H7 (cell line): ENCODE measurements around the gene CA9. TPM values are rescaled to one million over a fixed set of nuclear protein-coding genes. Genes with fewer than 3 reads are reported as not detected.
A peak's percentile ranks its signal among the peaks of the same experiment; 100 is the strongest.

Experiments used
- DNase-seq: peaks from one replicate; pipeline ENCODE4 v3.0.0; 2012
- H3K27me3 ChIP-seq: 2 replicates; pipeline ENCODE4 v1.6.0; 2011; ENCODE audit warnings: mild to moderate bottlenecking, low read length; ENCODE audit not compliant: control insufficient read depth, insufficient read depth
- H3K36me3 ChIP-seq: replicated peaks from 2 replicates; pipeline ENCODE4 v1.5.1; 2011; ENCODE audit warnings: low read length; ENCODE audit not compliant: control insufficient read depth, insufficient read depth
- H3K4me3 ChIP-seq: 2 replicates; pipeline ENCODE4 v1.5.1; 2011; ENCODE audit warnings: low read depth, mild to moderate bottlenecking, control low read depth, low read length, moderate library complexity; ENCODE audit not compliant: insufficient read depth
- total RNA-seq: library from RNA; depleted of rRNA; stranded (reverse); fragments of >200 nt; shearing (Covaris generic); gene quantifications from 2 replicates; pipeline ENCODE4 v1.2.3, GENCODE V29; 2014

The CA9 gene
- total RNA-seq, 1 experiment from 2014 or later: not detected

- DNase-seq: peak; percentile 95
- no peaks in the 10 kb centered on the region for H3K27me3 ChIP-seq
- peaks cover 21% of the 10 kb centered on the region for H3K36me3 ChIP-seq
- peak within 1 kb of the TSS; percentile 92 for H3K4me3 ChIP-seq
These were observed 16.0 kb downstream of the CA9 start, which contains the start of gene TPM2 for GRCh38 chr9:35689542-35690293. Gene TPM2, minus strand, starts transcription at chr9:35689925. Its CDS starts 108 bp downstream, at chr9:35689817.

- no peaks in the 10 kb centered on the region for H3K27me3 ChIP-seq
- H3K4me3 ChIP-seq: peak overlapping the region; percentile 92
- peaks cover 15% of the 10 kb centered on the region for H3K36me3 ChIP-seq
- DNase-seq: no peak
These were observed 16.5 kb downstream of the CA9 start for GRCh38 chr9:35690294-35690613.

- H3K4me3 ChIP-seq: peak overlapping the region; percentile 92
- DNase-seq: peak; percentile 93
- peaks cover 11% of the 10 kb centered on the region for H3K36me3 ChIP-seq
- H3K27me3 ChIP-seq: no peaks in the 10 kb centered on the region
These were observed 17.0 kb downstream of the CA9 start for GRCh38 chr9:35690614-35691333.

- DNase-seq: no peak
- peaks cover 10% of the 10 kb centered on the region for H3K36me3 ChIP-seq
- H3K4me3 ChIP-seq: peak overlapping the region; percentile 92
- H3K27me3 ChIP-seq: no peaks in the 10 kb centered on the region
These were observed 17.6 kb downstream of the CA9 start for GRCh38 chr9:35691334-35691650.

- H3K4me3 ChIP-seq: no peak overlapping the region
These were observed 18.1 kb downstream of the CA9 start for GRCh38 chr9:35691757-35692301.

GRCh38 chr9:35695943-35696401 is 22.2 kb downstream of the CA9 start:
- no peak for DNase-seq
- peaks cover 33% of the 10 kb centered on the region for H3K36me3 ChIP-seq
- H3K4me3 ChIP-seq: no peak overlapping the region
- no peaks in the 10 kb centered on the region for H3K27me3 ChIP-seq

More at GRCh38 chr9:35691757-35692301, 18.1 kb downstream of the CA9 start:
- peak; percentile 66 for DNase-seq
- H3K36me3 ChIP-seq: peaks cover 9% of the 10 kb centered on the region
- H3K27me3 ChIP-seq: no peaks in the 10 kb centered on the region

- H3K27me3 ChIP-seq: no peaks in the 10 kb centered on the region
- peak; percentile 92 for DNase-seq
- peaks cover 38% of the 10 kb centered on the region for H3K36me3 ChIP-seq
- H3K4me3 ChIP-seq: no peak overlapping the region
These were observed 22.9 kb downstream of the CA9 start for GRCh38 chr9:35696520-35697215.

- no peak for DNase-seq
- Histone ChIP-seq H3K27me3 (no peaks in the 10 kb centered on the region), H3K4me3 (no peak overlapping the region), H3K36me3 (peaks cover 44% of the 10 kb centered on the region)
These were observed 23.8 kb downstream of the CA9 start for GRCh38 chr9:35697486-35697885.

- peaks cover 49% of the 10 kb centered on the region for H3K36me3 ChIP-seq
- no peak for DNase-seq
These were observed 24.5 kb downstream of the CA9 start for GRCh38 chr9:35698231-35698630.

GRCh38 chr9:35700031-35700430 is 26.3 kb downstream of the CA9 start:
- DNase-seq: no peak
- peaks cover 65% of the 10 kb centered on the region for H3K36me3 ChIP-seq

More at GRCh38 chr9:35698231-35698630, 24.5 kb downstream of the CA9 start:
- Histone ChIP-seq H3K27me3 (no peaks in the 10 kb centered on the region), H3K4me3 (no peak overlapping the region)

GRCh38 chr9:35700942-35701341 is 27.2 kb downstream of the CA9 start:
- H3K4me3 ChIP-seq: no peak overlapping the region
- peaks cover 74% of the 10 kb centered on the region for H3K36me3 ChIP-seq
- no peaks in the 10 kb centered on the region for H3K27me3 ChIP-seq
- no peak for DNase-seq

More at GRCh38 chr9:35700031-35700430, 26.3 kb downstream of the CA9 start:
- Histone ChIP-seq H3K27me3 (no peaks in the 10 kb centered on the region), H3K4me3 (no peak overlapping the region)

GRCh38 chr9:35702696-35703095 is 29.0 kb downstream of the CA9 start:
- Histone ChIP-seq H3K36me3 (peaks cover 84% of the 10 kb centered on the region), H3K27me3 (no peaks in the 10 kb centered on the region), H3K4me3 (no peak overlapping the region)
- no peak for DNase-seq

- Histone ChIP-seq H3K27me3 (no peaks in the 10 kb centered on the region), H3K4me3 (no peak overlapping the region), H3K36me3 (peaks cover 77% of the 10 kb centered on the region)
- DNase-seq: no peak
These were observed 30.4 kb downstream of the CA9 start for GRCh38 chr9:35703906-35704672.

GRCh38 chr9:35705372-35705771 is 31.6 kb downstream of the CA9 start:
- peaks cover 71% of the 10 kb centered on the region for H3K36me3 ChIP-seq
- no peak overlapping the region for H3K4me3 ChIP-seq

More at GRCh38 chr9:35705372-35705771, 31.6 kb downstream of the CA9 start:
- no peak for DNase-seq
- no peaks in the 10 kb centered on the region for H3K27me3 ChIP-seq
